SU-DHL-6 (cell line): ENCODE measurements around the gene CCDC138.

ENCODE experiments used
- EZH2phosphoT487 ChIP-seq: fragments of 200-600 bp; sonication (generic), shearing (Covaris generic); conservative IDR thresholded peaks from 2 replicates; pipeline ENCODE4 v1.6.1; 2018; ENCODE audit warnings: mild to moderate bottlenecking, antibody characterized with exemption, low read length, moderate library complexity, mixed read lengths
- TF ChIP-seq, protein P1 (sequence below): fragments of 200-600 bp; sonication (generic); IDR thresholded peaks from one replicate; pipeline ENCODE4 v1.5.1; 2017; ENCODE audit warnings: antibody characterized with exemption, mild to moderate bottlenecking, low read length, moderate library complexity; ENCODE audit not compliant: insufficient read depth, poor library complexity, severe bottlenecking

DNA sequence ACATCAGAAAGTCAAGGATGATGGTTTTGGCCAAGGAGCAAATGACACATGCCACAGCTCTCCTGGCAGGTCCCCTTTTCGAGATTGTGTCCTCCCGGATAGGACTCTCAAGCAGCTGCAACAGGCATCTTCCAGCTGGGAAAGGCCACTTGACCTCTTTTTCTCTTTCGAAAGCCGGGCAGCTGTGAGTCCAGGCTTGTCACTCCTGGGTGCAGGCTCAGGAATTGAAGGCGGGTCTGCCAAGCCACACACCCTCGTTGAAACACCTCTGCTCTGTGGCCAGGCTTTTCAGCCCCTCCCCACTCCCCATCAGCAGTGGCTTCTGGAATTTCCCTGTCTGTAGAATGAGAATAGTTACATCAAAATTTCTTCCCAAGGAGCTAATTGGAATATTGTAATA is 98.0 kb downstream of the CCDC138 start:
- TF ChIP-seq, protein P1, sequence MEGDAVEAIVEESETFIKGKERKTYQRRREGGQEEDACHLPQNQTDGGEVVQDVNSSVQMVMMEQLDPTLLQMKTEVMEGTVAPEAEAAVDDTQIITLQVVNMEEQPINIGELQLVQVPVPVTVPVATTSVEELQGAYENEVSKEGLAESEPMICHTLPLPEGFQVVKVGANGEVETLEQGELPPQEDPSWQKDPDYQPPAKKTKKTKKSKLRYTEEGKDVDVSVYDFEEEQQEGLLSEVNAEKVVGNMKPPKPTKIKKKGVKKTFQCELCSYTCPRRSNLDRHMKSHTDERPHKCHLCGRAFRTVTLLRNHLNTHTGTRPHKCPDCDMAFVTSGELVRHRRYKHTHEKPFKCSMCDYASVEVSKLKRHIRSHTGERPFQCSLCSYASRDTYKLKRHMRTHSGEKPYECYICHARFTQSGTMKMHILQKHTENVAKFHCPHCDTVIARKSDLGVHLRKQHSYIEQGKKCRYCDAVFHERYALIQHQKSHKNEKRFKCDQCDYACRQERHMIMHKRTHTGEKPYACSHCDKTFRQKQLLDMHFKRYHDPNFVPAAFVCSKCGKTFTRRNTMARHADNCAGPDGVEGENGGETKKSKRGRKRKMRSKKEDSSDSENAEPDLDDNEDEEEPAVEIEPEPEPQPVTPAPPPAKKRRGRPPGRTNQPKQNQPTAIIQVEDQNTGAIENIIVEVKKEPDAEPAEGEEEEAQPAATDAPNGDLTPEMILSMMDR: no peak
- TF ChIP-seq EZH2phosphoT487: no peak
